ENCODE data around the gene GPR55.

DNA sequence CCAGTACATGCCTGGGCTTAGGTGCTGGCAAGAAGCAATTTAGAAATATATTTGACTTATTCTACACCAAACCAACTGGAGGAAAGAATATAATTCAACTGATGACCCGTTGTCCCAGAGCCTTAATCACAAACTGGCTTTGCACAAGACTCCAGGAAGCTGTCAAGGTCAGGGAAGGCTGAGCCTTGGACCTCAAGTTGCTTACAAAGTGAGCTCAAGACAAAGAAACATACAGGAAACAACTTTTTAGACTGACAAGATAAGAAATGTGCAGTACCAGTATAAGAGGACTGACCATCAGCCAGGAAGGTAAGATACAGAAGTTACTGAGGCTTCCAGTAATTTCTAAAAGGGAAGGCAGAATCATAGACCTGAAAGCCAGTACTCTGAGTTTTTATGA, 35.0 kb upstream of the GPR55 start:
- TF ChIP-seq CTCF (IDR thresholded peaks at IDR 0.05) (no peak), ZFX (IDR thresholded peaks at IDR 0.05; ENCODE audit: borderline replicate concordance) (no peak)

Data from 22Rv1 (cell line).